K562 (cell line): ENCODE data around the gene SLC40A1. TPM values are rescaled to one million over a fixed set of nuclear protein-coding genes. Genes with fewer than 3 reads are reported as not detected.

Experiments
- AFF1 ChIP-seq, 2 experiments: fragments of 450-650 bp; IDR thresholded peaks; 2 replicates each; pipeline ENCODE4 v1.6.1; 2018; ENCODE audit warnings: mild to moderate bottlenecking in 2 of 2, low read depth in 1 of 2; ENCODE audit not compliant: partially characterized antibody in 2 of 2
- CCAR2 ChIP-seq: fragments of 200-400 bp; formaldehyde crosslinking; IDR thresholded peaks from 2 replicates; pipeline ENCODE4 v1.6.1; 2017; ENCODE audit warnings: mild to moderate bottlenecking, low read depth, low read length
- CEBPB ChIP-seq: fragments of 450-650 bp; IDR thresholded peaks from 2 replicates; pipeline ENCODE4 v1.6.1; 2016; ENCODE audit warnings: missing genetic modification characterization, missing compliant biosample characterization
- CHCHD3 ChIP-seq: fragments of 250-450 bp; sonication (Bioruptor Pico); IDR thresholded peaks from 2 replicates; pipeline ENCODE4 v2.1.2; 2022; ENCODE audit warnings: mild to moderate bottlenecking
- DEAF1 ChIP-seq: fragments of 450-650 bp; formaldehyde crosslinking; IDR thresholded peaks from 2 replicates; pipeline ENCODE4 v1.4.0; 2020; ENCODE audit warnings: mild to moderate bottlenecking, moderate library complexity
- EP300 ChIP-seq: IDR thresholded peaks from 2 replicates; pipeline ENCODE4 v1.6.1; 2012; ENCODE audit warnings: low read length, improper control_type of control experiment
- GABPB1 ChIP-seq: sonication (generic); formaldehyde crosslinking; IDR thresholded peaks from 2 replicates; pipeline ENCODE4 v1.8.0; 2022; ENCODE audit warnings: mild to moderate bottlenecking, missing genetic modification reagents
- ILK ChIP-seq: fragments of 450-650 bp; IDR thresholded peaks from 2 replicates; pipeline ENCODE4 v1.6.1; 2016; ENCODE audit warnings: missing genetic modification characterization, low read depth, mild to moderate bottlenecking, missing compliant biosample characterization, moderate library complexity, borderline replicate concordance
- MAFF ChIP-seq: IDR thresholded peaks from 2 replicates; pipeline ENCODE4 v1.6.1; 2012; ENCODE audit warnings: low read length, improper control_type of control experiment
- MXI1 ChIP-seq: IDR thresholded peaks from 2 replicates; pipeline ENCODE4 v1.6.1; 2011; ENCODE audit warnings: low read depth, mild to moderate bottlenecking, improper control_type of control experiment, low read length
- NBN ChIP-seq: fragments of 450-650 bp; IDR thresholded peaks from 2 replicates; pipeline ENCODE4 v1.6.1; 2016; ENCODE audit warnings: low read depth, mild to moderate bottlenecking
- NEUROD1 ChIP-seq: fragments of 150-350 bp; IDR thresholded peaks from 2 replicates; pipeline ENCODE4 v1.6.1; 2014; ENCODE audit warnings: borderline replicate concordance, low read length, low read depth; ENCODE audit not compliant: partially characterized antibody
- NFIC ChIP-seq: fragments of 450-650 bp; IDR thresholded peaks from 2 replicates; pipeline ENCODE4 v1.6.1; 2017; ENCODE audit warnings: mild to moderate bottlenecking, inconsistent platforms
- SNAPC5 ChIP-seq: fragments of 250-450 bp; sonication (Bioruptor Pico); IDR thresholded peaks from 2 replicates; pipeline ENCODE4 v1.8.0; 2021; ENCODE audit warnings: moderate library complexity, mild to moderate bottlenecking, inconsistent platforms
- SRSF7 ChIP-seq: fragments of 200-400 bp; formaldehyde crosslinking; optimal IDR thresholded peaks from 2 replicates; pipeline ENCODE3; 2017; ENCODE audit warnings: mild to moderate bottlenecking, low read depth, low read length
- TCFL5 ChIP-seq: fragments of 250-450 bp; sonication (Bioruptor Pico); conservative IDR thresholded peaks from 2 replicates; pipeline ENCODE4 v1.6.1; 2021; ENCODE audit warnings: mild to moderate bottlenecking, moderate library complexity, matching md5 sums
- ZNF280A ChIP-seq: fragments of 450-650 bp; IDR thresholded peaks from 2 replicates; pipeline ENCODE4 v1.6.1; 2018; ENCODE audit warnings: mild to moderate bottlenecking, low read depth; ENCODE audit not compliant: partially characterized antibody
- ZNF668 ChIP-seq: fragments of 250-450 bp; sonication (Bioruptor Pico); IDR thresholded peaks from 2 replicates; pipeline ENCODE4 v1.8.0; 2022; ENCODE audit warnings: mild to moderate bottlenecking, inconsistent platforms
- ZNF79 ChIP-seq: fragments of 250-450 bp; sonication (Bioruptor Pico); IDR thresholded peaks from 2 replicates; pipeline ENCODE4 v1.4.0; 2020; ENCODE audit warnings: low read depth, mild to moderate bottlenecking, moderate library complexity
- polyA plus RNA-seq, 8 experiments: library from polyadenylated mRNA; depleted of rRNA in 4 of 8; stranded (reverse) in 5 of 8; unstranded in 3 of 8; fragments of >200 nt; fragmentation: Nextera tagmentation in 2 of 8; fragmentation: Illumina TruSeq in 1 of 8; extraction: Ambion mirVana in 2 of 8; extraction: Trizol in 1 of 8; gene quantifications; 2 replicates each; pipeline versions ENCODE4 v1.2.1 to v1.2.3, GENCODE V29; 2011 to 2014; ENCODE audit warnings: inconsistent platforms in 1 of 8, missing spikeins in 1 of 8
- total RNA-seq, 7 experiments: library from RNA; depleted of rRNA in 6 of 7; stranded (reverse); fragments of >200 nt in 6 of 7; fragmentation: Illumina TruSeq in 2 of 7; extraction: Trizol in 2 of 7; gene quantifications; 2 replicates each; pipeline versions ENCODE4 v1.2.1 to v1.2.3, GENCODE V29; 2011 to 2021; ENCODE audit warnings: low replicate concordance in 1 of 7

Gene SLC40A1
- total and polyA plus RNA-seq, 9 of the 15 experiments (the other 6 are each of a cell fraction or from before 2014, with no cell fraction given): 42.2 to 95.9 (median 54.9) TPM

- peak in 1 of 2 experiments; percentile 78 for TF ChIP-seq AFF1 (IDR thresholded peaks at IDR 0.05; ENCODE audit: low read depth in 1 of 2, partially characterized antibody in 2 of 2)
- TF ChIP-seq EP300: no peak
- no peak for TF ChIP-seq DEAF1 (CRISPR knock-in tag)
- TF ChIP-seq SRSF7: no peak
- TF ChIP-seq NBN: no peak
- TF ChIP-seq TCFL5 (CRISPR knock-in tag): no peak
- TF ChIP-seq CEBPB: no peak
- TF ChIP-seq MAFF: no peak
- no peak for TF ChIP-seq CHCHD3
- no peak for TF ChIP-seq SNAPC5 (CRISPR knock-in tag)
- no peak for TF ChIP-seq ZNF79 (CRISPR knock-in tag)
- TF ChIP-seq CCAR2: no peak
- TF ChIP-seq ZNF668 (CRISPR knock-in tag): no peak
- no peak for TF ChIP-seq ZNF280A
- TF ChIP-seq NEUROD1: no peak
- TF ChIP-seq NFIC: no peak
- no peak for TF ChIP-seq ILK (tag)
- TF ChIP-seq GABPB1 (CRISPR knock-in tag): no peak
- TF ChIP-seq MXI1: no peak
Measured at GRCh38 chr2:189582140-189582808, 1.7 kb upstream of the SLC40A1 start (continued).
